NCI-H345 (cell line): ENCODE results near the gene TWIST2.

Source experiments
- DNase-seq: peaks from one replicate; lab custom pipeline; 2025; lab: John Stamatoyannopoulos, UW

TWIST2 gene

DNA sequence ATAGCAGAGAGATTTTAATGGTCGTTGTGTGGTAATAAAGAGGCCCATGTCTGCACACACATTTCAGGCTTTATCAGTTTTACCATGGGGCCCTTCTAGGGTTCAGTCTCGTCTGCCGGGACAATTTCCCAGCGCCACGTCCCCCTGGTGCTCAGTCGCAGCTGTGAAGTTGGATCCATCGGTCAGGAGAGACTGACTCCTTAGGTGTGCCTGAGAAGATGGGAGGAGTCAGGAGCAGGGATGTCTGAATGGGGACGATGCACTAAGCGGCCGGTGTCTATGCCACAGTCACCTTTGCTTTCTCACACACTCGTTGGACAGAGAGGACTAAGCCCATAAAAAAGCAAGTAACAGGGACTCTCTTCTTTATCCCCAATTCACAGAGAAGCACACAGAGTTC is 71.4 kb downstream of the TWIST2 start:
- no peak for DNase-seq

GRCh38 chr2:238920053-238920452 is 72.2 kb downstream of the TWIST2 start:
- no peak for DNase-seq

- no peak for DNase-seq
Measured at GRCh38 chr2:238920601-238921001, 72.7 kb downstream of the TWIST2 start.

DNA sequence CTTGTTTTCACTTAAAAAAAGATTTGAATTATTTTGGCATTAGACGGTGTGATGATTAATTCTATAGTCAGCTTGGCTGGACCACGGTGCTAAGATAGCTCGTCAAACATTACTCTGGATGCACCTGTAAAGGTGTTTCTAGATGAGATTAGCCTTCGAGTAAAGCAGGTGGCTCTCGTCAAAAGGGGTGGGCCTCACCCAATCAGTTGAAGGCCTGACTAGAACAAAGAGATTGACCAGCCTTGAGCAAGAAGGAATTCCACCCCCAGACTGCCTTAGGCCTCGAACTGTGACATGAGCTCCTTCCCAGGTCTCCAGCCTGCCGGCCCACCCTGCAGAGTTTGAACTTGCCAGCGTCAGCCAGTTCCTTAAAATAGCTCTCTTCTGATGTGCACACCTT is 73.4 kb downstream of the TWIST2 start:
- DNase-seq = no peak

DNA sequence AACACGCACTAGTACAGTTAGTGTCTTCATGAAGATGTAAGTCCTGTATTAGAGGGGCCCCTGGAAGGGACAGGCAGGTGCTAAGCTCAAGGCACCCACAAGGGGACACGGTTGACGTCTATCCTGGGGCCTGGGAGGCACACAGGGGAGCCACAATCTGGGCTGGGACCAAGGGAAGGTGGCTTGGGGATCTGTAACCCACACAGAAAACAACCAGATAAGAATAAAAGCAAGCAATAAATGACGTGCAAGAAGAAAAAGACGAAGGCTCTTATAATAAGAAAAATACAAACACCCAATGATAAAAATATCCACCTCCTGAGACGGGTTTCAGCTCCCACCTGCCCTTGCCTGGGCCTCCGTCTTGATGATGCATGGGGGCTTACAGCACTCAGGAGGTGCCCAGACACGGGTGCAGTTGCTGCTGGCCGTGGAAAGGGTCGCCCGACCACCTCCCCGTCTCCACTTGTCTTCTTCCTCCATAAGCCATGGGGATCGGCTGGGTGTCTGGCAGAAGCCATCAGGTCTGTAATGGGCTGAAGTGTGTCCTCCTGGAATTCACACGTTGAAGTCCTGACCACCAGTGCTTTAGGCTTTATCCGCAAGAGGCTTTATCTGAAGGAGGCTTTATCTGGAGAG is 73.9 kb downstream of the TWIST2 start:
- DNase-seq = no peak

- DNase-seq = no peak
Measured at GRCh38 chr2:238922435-238922834, 74.5 kb downstream of the TWIST2 start.

GRCh38 chr2:238924032-238924431 is 76.1 kb downstream of the TWIST2 start:
- no peak for DNase-seq

DNA sequence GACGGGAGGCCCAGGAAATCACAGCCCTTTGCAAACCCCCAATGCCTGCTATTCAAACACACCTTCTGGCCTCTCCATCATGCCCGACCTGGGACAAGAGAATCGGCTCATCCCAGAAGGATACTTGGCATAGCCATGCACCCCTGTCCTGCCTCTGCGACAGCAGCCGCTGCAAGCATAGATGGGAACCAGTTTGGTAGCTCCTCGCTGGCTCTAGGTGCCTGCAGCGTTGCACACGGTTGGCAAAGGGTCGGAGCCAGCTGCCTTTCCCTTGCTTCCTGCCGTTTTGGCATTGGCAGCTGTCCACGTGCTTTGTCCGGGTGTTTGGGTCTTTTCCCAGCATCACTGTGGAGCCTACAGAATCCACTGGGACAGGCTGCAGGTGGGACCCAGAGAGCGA is 76.9 kb downstream of the TWIST2 start:
- DNase-seq = peak; percentile 14

GRCh38 chr2:238925281-238925680 is 77.4 kb downstream of the TWIST2 start:
- no peak for DNase-seq

GRCh38 chr2:238925816-238926521 is 78.1 kb downstream of the TWIST2 start:
- no peak for DNase-seq

DNA sequence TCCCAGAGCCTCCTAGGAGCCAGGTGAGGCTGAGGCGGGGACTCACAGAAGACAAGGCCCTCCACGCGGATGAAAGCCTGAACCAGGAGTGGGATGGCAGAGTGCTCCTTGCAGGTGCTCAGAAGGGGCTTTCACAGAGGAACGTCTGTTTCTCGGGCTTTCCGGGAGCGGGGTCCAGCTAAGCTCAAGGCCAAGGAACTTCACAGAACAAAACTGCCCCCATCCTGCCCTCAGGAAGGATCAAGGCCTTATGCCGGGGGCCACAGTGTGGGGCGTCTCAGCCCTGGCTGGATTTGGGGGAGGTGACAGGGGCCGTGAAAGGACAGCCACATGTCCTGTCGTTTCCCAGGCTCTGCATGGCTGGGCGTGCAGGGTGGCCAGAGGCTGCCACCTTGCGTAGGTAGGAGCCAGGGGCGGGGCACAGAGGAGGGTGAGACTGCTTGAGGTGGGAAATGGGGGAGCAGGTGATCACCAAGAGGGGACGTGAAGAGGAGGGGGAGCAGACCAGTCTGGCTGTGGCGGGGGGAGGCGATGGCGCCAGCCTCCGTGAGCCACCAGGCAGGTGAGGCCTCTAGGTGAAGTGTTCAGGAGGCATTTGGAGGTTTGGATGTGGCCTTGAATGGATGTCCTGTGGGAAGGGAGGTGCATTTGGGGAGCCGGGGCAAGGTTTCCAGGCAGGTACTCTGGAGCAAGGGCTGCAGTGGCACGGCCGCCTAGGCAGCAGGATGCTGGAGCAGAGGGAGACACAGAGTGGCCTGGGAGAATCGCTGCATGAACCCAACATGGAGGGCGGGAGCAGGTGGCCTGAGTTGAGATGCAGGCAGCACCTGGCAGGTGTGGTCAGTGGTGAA is 79.1 kb downstream of the TWIST2 start:
- no peak for DNase-seq

DNA sequence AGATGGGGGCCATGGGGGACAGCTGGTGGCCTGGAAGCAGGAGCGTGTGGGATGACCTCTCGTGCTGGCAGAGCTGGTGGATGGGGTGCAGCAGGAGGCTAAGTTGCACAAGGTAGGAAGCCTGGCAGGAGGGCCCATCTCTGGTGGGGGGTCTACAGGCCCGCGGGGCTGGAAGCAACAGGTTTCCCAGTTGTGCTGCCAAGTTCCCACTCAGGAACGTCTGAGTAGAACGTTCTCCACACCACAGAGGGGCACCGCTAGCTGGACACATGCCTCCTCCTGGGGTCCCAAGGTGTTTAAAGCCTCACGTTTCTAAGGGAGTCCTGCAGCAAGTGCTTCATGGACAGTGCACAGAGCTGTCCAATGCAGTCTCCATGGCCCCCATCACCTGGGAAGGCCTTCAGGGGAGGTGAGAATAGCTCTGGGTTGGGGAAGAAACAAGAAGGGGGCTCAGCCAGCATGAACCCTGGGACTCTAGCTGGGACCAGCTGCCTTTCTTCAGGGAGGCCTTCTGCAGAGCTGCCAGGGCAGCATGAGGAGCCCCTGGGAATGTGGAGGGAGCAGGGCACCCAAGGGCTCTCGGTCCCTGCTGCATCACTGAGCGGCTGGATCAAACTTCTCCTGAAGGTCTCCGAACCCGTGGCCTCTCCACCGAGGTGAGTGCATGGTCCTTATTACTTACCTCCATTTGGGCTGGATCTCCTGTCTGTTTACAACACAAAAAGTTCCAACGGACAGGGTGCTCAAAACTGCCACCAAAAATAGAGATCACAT is 80.0 kb downstream of the TWIST2 start:
- no peak for DNase-seq

DNA sequence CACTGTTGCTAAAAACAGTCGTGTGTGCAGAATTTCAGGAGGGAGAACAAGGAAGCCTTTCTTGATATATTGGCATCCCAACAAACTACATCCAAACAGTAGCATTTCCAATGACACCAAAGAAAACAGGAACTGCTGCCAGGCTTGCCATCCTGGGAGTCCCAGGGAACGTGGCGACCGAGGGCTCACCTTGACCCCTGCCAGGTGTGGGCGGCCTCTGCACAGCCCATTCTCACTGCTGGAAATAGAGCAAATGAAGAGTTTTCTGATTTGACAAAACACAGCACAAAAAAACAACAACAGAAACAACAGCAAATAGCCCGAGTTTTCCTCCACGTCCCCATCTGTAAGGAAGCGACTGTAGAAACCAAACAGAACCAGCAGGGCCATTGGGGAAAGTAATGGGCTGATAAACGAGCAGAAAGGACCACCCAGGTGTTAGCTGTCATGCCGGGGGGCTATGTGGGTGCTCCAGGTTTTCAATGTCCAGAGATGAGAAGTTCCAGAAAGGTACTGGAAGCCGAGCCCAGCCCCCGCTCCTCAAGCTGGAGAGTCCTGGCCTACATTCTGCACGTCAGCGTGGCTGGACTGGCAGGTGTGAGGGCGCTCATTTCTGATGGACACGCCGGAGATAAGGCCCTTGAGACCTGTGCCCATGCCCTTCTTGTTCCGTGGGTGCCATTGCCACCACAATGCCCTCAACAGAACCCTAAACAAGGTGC is 80.8 kb downstream of the TWIST2 start:
- no peak for DNase-seq

GRCh38 chr2:238929242-238930081 is 81.6 kb downstream of the TWIST2 start:
- no peak for DNase-seq

DNA sequence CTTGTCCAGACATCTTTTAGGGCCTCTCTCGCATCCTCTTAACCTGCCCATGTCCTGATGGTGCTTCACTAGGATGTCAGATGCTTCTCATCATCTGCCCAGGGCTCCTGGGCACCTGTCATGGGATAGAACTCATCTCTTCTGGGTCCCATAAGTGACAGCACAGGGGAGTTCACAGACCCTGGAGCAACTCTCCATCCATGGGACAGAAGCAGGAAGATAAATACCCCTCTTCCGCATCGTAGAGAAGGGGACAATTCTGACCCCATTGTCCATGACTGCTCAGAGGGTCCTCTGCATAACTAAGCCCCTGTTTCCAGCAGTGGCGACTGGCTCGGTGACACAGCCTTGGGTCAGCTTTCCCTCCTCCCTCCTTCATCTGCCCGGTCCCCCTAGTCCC is 82.3 kb downstream of the TWIST2 start:
- no peak for DNase-seq

- no peak for DNase-seq
Measured at GRCh38 chr2:238936162-238937052, 88.5 kb downstream of the TWIST2 start.

- no peak for DNase-seq
Measured at GRCh38 chr2:238938003-238938400, 90.1 kb downstream of the TWIST2 start.

- DNase-seq = no peak
Measured at GRCh38 chr2:238938401-238939055, 90.6 kb downstream of the TWIST2 start.

- no peak for DNase-seq
Measured at GRCh38 chr2:238939074-238939473, 91.2 kb downstream of the TWIST2 start.
